ENCODE data around the gene BCLAF1.
"Not testable (repeated sequence)": the region's sequence is repeated elsewhere in the genome, so short reads cannot be mapped to it uniquely, and the experiment has no call there.

The BCLAF1 gene

DNA sequence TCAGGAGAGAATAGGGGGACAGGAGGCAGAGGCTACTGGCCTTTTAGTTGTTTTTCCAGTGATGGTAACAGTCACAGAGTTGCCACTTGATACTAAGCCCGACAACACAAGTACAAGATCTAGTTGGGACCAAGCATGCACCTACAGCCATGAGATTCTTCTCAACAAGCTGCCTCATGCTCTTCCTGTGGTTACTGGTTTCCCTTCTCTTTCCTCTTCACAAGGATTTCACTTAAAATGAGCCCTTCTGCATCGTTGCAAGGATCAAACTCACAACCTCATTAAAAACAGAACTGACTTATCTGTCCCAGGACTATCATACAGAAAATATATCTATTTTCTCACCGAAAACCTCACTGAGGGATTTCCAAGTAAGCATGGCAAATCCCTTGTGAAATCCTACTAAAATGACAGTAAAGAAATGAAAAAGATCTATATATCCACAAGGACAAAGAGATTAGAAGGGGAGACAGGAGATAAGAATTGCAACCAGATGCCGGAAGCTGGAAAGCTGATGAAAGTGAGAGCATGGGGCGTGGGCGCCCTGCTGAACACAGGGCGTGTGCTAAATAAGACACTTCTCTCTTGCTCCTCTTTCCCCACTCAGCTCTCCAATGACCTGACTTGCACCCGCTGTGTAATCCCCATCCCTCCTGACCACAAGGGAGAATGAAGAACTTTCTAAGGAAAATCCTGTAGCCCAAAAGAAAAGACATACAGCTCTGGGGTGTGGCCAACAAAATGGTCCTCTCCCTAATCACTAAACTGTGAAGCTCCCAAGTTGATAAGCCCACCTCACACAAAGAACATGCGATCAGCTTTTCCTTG, 53.0 kb downstream of the BCLAF1 start:
- DNase-seq = no peak

DNA sequence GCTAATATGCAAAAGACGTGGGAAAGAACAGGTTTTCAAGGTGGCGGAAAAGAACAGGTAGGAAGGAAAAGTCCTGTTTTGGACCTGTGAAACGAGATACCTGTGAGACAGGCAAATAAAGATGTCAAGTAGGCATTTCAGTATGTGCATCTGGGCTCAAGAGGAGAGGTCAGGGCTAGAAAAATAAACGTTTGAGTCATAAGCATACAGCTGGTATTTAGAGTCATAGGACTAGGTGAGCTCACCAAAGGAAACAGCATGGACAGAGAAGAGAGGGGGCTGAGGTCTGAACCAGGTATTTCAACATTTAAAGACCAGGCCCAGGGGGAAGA, 54.4 kb downstream of the BCLAF1 start:
- DNase-seq = no peak

DNA sequence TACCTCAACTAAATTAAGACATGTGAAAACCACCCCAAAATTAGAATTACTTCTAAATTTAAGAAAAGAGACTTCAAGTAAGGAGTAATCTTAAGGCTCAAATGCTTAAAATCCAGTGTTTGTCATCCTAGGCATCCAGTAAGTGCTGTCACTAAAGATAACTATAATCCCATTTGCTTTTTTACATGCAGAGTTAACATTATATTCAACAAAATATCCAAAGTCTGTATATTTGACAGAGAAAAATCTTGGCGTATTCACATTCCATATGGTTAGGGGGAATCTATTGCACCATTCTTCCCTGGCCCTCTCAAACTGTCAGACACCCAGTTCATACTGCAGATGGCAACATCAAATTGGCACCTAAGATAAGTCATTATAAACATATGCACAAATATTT, 56.9 kb downstream of the BCLAF1 start:
- DNase-seq = no peak

DNA sequence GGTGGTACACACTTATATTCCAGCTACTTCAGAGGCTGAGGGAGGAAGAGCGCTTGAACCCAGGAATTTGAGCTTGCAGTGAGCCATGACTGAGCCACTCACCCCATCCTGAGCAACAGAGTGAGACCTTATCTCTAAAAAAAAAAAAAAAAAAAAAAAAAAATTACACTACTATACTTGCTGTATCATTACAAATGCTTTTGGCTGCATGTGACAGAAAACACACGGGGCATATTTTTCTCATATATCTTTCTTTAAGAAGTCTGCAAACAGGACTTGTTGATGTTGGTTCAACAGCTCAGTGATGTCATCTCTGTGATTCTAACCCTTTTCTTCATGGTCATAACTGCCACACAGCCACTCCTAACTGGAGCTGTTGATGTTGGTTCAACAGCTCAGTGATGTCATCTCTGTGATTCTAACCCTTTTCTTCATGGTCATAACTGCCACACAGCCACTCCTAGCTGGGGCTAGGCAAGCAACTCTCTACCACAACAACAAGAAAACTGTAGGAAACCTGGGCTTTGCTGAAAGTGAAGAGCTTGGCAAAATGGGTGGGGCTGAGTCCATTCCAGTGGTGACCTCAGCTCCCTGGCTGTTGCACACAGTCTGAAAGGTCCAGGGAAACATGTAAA, 59.3 kb downstream of the BCLAF1 start:
- DNase-seq = no peak

DNA sequence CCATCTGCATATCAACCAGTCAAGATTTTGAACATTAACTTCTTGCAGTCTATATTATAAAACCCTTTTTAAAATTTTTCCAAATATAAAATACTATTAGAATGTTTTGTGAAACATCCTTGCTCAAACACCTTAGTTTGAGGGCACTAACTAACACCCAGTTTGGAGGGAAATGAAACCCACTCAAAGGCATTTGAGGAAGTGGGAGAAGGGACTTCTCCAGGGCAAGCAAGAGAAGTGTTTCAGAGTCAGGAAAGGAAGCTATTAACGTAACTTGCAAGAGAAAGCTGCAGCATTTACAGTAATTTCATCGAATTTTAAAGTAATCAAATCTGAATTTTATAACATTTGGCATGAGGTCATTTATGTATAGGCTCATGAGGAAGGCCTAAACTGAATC, 60.8 kb downstream of the BCLAF1 start:
- no peak for DNase-seq

DNA sequence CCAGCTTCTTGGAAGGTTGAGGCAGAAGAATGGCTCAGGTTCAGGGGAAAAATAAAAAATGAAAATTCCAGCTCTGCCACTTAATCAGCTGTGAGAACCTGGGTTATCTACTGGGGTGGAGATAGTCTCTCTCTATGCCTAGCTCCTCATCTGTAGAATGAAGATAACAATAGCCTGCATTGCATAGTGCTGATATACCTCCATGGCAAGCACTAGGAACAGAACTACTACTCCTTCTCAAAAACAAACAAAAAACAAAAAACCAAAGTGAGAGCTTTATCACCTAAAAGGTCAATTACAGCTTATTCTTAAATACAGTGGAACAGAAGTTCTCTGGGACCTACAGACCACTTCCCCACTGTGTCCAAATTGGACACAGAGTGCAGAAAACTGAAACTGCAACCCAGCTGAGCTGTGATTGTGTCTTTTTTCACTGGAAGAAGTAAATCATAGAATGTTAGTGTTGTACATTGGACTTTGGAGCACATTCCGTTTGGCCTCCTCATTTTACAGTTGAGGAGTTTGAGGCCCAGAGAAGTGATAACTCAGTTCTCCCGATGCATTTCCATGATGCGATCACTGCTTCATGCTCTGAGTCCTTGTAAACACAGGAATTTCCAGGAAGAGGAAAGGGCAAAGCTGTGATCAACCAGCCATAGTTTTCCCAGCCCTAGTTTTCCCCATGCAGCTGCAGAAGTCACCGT, 62.8 kb downstream of the BCLAF1 start:
- no peak for DNase-seq

DNA sequence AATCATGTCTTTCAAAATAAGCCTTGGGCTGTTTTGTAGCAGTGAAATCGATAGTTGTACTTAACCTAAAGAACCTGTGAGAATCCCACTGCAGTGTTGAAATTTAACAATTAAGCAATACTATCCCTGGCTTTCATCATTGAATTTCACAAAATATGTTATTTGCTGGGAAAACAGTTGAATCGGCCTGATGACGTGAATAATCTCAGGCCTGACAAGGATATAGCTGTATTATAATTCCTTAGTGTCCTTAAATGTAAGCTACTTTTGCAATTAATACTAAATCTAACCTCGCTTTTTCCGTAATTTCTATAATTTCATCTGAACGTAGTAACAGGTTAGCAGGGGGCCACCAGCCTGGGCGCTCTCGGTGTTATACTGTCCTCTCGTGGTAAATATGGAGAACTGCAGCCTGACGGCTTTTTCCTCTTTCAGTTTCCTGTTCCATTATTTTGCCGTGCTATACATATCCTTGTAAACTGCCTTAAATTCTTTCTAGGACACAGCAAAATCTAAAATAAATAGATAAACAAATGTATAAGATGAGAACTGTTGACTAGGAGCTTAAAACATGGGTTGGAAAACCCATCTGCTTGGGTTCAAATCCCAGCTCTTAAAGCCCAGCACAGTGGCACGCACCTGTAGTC, 63.5 kb downstream of the BCLAF1 start:
- DNase-seq = peak in 1 of 2 experiments; percentile 29

DNA sequence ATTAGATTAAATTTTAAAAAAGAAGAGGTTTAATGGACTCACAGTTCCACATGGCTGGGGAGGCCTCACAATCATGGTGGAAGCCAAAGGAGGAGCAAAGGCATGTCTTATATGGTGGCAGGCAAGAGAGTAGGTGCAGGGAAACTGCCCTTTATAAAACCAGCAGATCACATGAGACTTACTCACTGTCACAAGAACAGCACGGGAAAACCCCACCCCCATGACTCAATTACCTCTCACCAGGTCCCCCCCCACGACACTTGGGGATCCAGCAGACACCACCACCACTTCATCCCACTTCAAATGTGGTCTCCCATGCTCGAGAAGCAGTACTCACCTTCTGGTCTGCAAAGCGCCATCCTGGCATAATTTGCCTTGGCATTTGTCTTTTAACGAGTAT, 64.2 kb downstream of the BCLAF1 start:
- DNase-seq = no peak

DNA sequence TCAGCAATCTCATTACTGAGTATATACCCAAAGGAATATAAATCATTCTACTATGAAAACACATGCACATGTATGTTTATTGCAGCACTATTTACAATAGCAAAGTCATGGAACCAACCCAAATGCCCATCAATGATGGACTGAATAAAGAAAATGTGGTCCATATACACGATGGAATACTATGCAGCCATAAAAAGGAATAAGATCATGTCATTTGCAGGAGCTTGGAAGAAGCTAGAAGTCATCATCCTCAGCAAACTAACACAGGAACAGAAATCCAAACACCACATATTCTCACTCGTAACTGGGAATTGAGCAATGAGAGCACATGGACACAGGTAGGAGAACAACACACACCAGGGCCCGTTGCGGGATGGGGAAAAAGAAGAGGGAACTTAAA, 64.7 kb downstream of the BCLAF1 start:
- DNase-seq = not testable (repeated sequence)

DNA sequence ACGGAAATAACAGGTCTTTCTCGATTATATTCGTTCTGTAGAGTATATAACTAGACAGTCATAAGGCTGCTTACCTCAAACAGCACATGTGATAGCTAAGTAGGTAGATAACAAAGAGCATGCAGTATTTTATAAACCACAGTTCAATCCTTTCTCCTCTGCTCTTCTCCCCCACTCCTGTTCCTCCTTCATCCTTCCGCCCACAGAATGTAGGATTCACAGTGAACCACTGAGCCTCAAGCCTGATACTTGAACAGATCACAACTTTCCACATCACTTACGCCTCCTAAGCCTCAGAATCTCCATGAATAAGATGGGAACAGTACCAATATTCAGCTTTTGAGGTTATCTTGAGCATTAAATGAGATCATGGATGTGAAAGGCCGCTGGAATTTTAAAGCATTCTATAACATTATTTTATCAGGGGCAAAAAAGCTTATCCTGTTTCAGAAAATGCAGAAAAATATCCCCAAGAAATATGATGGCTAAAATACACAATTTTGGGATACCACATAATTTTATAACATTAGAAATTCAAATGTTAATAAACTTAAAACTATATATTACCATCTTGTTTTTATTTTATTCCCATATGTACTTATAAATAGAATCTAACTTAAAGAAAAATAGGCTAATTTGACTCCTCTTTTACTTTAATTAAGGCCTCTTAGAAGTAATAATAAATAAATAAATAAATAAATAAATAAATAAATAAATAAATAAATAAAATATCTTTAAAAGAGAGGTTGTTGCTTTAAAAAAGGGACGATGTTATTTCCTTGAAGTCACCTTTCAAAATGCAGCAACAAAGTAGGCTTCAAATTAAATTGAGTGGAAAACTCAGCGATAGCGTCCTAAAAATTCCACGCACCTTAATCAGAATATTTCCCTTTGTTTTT, 72.9 kb downstream of the BCLAF1 start:
- no peak for DNase-seq

DNA sequence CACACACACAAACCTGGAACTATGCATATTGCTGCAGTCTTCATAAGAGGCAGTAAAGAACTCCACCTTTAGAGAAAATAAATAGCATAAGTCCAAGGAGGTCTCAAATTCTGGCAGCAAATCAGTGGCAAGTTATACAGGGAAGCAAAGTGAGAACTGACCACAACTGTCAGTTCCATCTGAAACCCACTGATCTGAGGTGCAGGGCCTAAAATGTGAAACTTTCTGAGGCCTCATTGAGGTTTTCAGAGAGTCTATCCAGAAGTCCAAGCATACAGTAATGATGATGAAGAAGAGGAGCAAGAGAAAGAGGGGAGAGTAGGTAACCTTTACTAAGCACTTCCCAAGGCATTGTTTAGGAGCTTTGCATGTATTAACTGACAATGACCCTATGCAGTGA, 75.8 kb downstream of the BCLAF1 start:
- DNase-seq = no peak

DNA sequence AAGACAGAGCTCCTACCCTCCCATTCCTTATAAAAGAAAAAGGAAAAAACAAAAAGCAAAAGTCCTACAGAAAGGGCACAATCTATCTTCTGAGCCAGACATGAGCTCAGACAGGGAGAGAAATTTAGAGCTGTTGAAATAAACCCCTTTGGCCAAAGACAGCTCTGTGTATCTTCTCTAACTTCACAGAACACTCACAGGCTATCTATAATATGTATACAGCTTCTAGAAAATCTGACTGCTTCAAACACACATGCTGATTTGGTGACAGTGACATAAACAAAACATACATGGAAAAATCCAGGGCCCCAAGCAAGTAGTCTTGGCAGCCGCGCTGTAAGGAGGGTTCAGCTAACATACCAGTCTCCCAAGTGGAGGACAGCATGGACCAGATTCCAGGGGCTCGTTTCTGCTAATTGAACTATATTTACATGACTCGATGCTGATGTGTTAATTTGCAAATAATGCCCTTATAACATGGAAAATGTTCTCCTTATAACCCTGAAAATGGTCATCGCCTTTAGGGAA, 76.6 kb downstream of the BCLAF1 start:
- no peak for DNase-seq

DNA sequence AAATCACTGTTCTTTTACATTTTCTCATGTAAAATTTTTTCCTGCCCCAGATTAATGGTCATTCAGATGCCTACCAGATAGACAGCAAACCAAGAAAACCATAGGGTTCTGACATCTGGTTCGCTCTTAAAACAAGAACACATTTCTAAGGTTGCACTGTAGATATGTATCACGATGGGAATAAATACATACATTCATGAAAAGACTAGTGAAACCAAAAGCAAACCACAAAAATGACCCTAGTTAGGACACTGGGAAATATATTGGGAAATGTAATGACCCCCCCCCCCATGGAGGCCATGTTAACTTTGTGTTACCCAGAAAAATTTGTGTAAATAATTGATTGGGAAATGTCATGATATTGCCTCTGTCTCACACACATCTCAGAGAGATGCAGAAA, 77.0 kb downstream of the BCLAF1 start:
- no peak for DNase-seq

DNA sequence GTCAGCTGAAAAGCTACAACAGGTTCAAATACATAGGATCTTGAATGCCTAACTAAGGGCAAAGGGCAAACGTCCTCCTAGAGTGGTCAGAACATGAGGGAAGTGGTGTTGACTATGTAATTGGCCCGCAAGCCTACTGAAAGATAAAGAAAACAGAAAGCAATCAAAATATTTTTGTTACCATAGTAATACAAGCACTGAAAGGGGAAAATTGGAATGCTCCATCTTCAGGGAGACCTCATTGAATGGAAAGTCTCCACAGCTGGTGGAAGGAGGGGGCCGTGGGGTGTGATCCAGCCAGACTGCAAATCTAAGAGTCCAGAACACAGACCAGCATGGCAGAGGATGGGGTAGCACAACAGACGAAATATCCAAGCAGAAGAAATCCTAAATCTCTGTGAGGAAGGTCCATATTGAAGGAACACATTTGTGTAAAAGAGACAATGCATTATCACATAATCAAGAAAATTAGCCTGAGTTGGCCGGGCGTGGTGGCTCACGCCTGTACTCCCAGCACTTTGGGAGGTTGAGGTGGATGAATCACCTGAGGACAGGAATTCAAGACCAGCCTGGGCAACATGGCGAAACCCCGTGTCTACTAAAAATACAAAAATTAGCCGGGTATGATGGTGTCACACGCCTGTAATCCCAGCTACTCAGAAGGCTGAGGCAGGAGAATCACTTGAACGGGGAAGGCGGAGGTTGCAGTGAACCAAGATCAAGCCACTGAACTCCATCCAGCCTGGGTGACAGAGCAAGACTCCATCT, 79.1 kb downstream of the BCLAF1 start:
- no peak for DNase-seq

DNA sequence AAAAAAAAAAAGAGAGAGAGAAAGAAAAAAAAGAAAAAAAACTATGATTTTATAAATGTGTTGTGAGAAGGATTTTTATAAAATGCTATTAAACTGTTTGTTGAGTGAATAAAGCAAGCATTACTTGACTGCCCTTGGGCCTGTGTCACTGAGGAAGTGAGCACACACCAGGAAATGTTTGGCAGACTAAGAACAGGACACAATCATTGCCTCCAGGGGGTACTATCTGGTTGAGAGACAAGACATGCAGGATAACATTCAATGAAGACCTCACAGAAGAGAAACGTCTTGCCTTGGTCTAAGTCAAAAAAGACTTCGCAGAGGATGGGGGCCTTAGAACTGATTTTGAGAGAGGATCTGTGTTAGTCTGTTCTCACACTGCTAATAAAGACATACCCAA, 80.2 kb downstream of the BCLAF1 start:
- no peak for DNase-seq

DNA sequence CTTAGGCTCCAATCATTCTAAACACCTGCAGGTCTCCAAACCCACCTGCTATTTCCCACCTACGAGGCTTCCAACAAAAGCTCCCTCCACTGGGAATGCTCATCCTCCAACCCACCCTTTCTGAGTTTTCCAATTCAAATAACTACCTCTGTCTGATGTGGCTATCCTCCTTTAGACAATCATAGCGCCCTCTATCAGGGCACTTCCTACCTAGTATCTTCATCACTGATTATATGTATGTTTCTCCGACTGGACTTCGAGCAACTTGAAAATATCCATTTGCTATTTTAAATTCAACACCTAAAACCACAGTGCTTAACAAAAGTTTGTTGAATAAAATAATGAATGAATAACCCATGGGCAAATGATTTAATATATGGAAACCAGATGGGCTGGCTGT, 80.9 kb downstream of the BCLAF1 start:
- DNase-seq = no peak
